K562 (cell line): ENCODE results near the gene BOLA2.
"Not testable (repeated sequence)": the region's sequence is repeated elsewhere in the genome, so short reads cannot be mapped to it uniquely, and the experiment has no call there.

Experiments used
- CBX8 ChIP-seq: fragments of 200-600 bp; sonication (generic); IDR thresholded peaks from 2 replicates; pipeline ENCODE4 v1.6.1; 2012; ENCODE audit warnings: borderline replicate concordance, mixed run types, low read depth, mild to moderate bottlenecking, moderate library complexity, mixed read lengths, low read length, control low read depth, inconsistent platforms; ENCODE audit not compliant: poor library complexity, severe bottlenecking; ENCODE audit errors: extremely low read depth
- CHD4 ChIP-seq: fragments of 200-600 bp; sonication (generic); IDR thresholded peaks from 3 replicates; pipeline ENCODE4 v1.6.1; 2012; ENCODE audit warnings: low read depth, mild to moderate bottlenecking, mixed read lengths, low read length, inconsistent platforms; ENCODE audit not compliant: insufficient read depth, insufficient replicate concordance, poor library complexity, severe bottlenecking
- FOXP1 ChIP-seq: sonication (generic); formaldehyde crosslinking; IDR thresholded peaks from 2 replicates; pipeline ENCODE4 v1.8.0; 2022; ENCODE audit warnings: mild to moderate bottlenecking, missing genetic modification reagents
- PML ChIP-seq: IDR thresholded peaks from 2 replicates; pipeline ENCODE4 v1.6.1; 2012; ENCODE audit warnings: low read length, inconsistent platforms
- POLR2A ChIP-seq: fragments of 450-650 bp; conservative IDR thresholded peaks from 2 replicates; pipeline ENCODE4 v1.6.1; 2016
- PREB ChIP-seq: sonication (generic); formaldehyde crosslinking; IDR thresholded peaks from 2 replicates; pipeline ENCODE4 v1.8.1; 2023; ENCODE audit warnings: mild to moderate bottlenecking, missing genetic modification reagents
- PRPF4 ChIP-seq: fragments of 200-400 bp; formaldehyde crosslinking; IDR thresholded peaks from one replicate; pipeline ENCODE4 v1.6.1; 2017; ENCODE audit warnings: low read length, low read depth, mild to moderate bottlenecking; ENCODE audit not compliant: insufficient read depth, poor library complexity, severe bottlenecking
- RAD21 ChIP-seq, 2 experiments: fragments of 250-450 bp in 1 of 2; fragments of 450-650 bp in 1 of 2; sonication (Bioruptor Pico) in 1 of 2; formaldehyde crosslinking in 1 of 2; IDR thresholded peaks in 1 of 2; conservative IDR thresholded peaks in 1 of 2; 2 replicates each; pipeline versions ENCODE4 v1.4.0 to v1.8.0; 2020 to 2022; ENCODE audit warnings: mild to moderate bottlenecking in 2 of 2, moderate library complexity in 1 of 2
- SP2 ChIP-seq: IDR thresholded peaks from 2 replicates; pipeline ENCODE4 v1.6.1; 2011; ENCODE audit warnings: mild to moderate bottlenecking, low read depth, low read length, moderate library complexity; ENCODE audit not compliant: poor library complexity, severe bottlenecking; ENCODE audit errors: extremely low read depth
- ZNF311 ChIP-seq: fragments of 250-450 bp; sonication (Bioruptor Pico); IDR thresholded peaks from 2 replicates; pipeline ENCODE4 v1.4.0; 2020; ENCODE audit warnings: mild to moderate bottlenecking, moderate library complexity
- TF ChIP-seq, protein P1 (sequence below), 3 experiments: IDR thresholded peaks in 2 of 3; conservative IDR thresholded peaks in 1 of 3; 2 replicates each; pipeline ENCODE4 v1.5.1; 2011 to 2012; ENCODE audit warnings: low read length in 3 of 3, mild to moderate bottlenecking in 3 of 3, control low read depth in 2 of 3, improper control_type of control experiment in 1 of 3, inconsistent platforms in 1 of 3, low read depth in 1 of 3, mixed read lengths in 1 of 3, moderate library complexity in 1 of 3; ENCODE audit not compliant: insufficient read depth in 2 of 3

- TF ChIP-seq POLR2A; PREB (CRISPR knock-in tag); ZNF311 (CRISPR knock-in tag); CBX8; RAD21 (CRISPR knock-in tag; conservative IDR thresholded peaks at IDR 0.05 in 1 of 2, IDR thresholded peaks at IDR 0.05 in 1 of 2); CHD4; PML; SP2; PRPF4; FOXP1: not testable (repeated sequence)
- TF ChIP-seq, protein P1, sequence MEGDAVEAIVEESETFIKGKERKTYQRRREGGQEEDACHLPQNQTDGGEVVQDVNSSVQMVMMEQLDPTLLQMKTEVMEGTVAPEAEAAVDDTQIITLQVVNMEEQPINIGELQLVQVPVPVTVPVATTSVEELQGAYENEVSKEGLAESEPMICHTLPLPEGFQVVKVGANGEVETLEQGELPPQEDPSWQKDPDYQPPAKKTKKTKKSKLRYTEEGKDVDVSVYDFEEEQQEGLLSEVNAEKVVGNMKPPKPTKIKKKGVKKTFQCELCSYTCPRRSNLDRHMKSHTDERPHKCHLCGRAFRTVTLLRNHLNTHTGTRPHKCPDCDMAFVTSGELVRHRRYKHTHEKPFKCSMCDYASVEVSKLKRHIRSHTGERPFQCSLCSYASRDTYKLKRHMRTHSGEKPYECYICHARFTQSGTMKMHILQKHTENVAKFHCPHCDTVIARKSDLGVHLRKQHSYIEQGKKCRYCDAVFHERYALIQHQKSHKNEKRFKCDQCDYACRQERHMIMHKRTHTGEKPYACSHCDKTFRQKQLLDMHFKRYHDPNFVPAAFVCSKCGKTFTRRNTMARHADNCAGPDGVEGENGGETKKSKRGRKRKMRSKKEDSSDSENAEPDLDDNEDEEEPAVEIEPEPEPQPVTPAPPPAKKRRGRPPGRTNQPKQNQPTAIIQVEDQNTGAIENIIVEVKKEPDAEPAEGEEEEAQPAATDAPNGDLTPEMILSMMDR (IDR thresholded peaks at IDR 0.05 in 2 of 3, conservative IDR thresholded peaks at IDR 0.05 in 1 of 3; ENCODE audit: insufficient read depth in 2 of 3, low read depth in 1 of 3, low read length in 3 of 3) = not testable (repeated sequence)
These were observed 12.1 kb upstream of the BOLA2 start for GRCh38 chr16:29465985-29466824.
